Measurements from ENCODE around the gene CDK5RAP3. TPM values are rescaled to one million over a fixed set of nuclear protein-coding genes. Genes with fewer than 3 reads are reported as not detected.
A peak's percentile ranks its signal among the peaks of the same experiment; 100 is the strongest.

CDK5RAP3 gene
- total and polyA plus RNA-seq, 2 of the 13 experiments (the other 11 are each of a cell fraction or from before 2014, with no cell fraction given) = 128 to 154 TPM

DNA sequence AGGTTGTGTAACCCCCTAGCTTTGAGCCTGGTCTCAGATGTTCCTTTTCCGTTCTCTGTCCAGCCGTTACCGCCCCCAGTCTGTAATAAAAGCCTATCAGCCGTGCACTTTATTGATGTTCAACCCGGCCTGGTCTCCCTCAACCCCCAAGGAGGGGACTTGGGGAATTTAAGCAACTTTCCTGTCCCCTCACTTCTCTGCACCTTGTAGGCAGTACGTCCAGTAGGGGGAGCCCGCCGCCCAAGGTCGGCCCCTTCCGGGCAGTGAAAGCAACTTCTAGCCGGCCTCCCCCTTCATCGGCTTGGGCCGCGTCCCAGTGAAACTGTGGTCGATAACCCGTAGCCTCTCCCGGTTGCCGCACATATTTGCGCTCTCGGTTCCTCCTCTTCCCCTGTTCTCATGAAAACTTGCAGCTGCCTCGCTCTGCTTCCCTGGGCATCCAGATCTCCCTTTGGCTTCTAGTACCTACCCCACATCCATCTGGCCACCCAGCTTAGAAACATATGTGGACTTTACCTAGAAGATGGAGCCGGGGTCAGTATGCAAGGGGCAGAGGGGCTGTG, 21.6 kb upstream of the CDK5RAP3 start (continued):
- peak; percentile 49 for TF ChIP-seq TBL1XR1 (IDR thresholded peaks at IDR 0.05; ENCODE audit: borderline replicate concordance, low read length, partially characterized antibody)
- no peak for TF ChIP-seq ATM (IDR thresholded peaks at IDR 0.05; ENCODE audit: borderline replicate concordance)
- peak in 1 of 2 experiments; percentile 37; a peak in 1 of 4 replicates for TF ChIP-seq EP300 (IDR thresholded peaks at IDR 0.05; ENCODE audit: low read depth in 2 of 2, low read length in 2 of 2)
- no peak for TF ChIP-seq EP300 (CRISPR knock-in tag; IDR thresholded peaks at IDR 0.05; ENCODE audit: borderline replicate concordance)
- TF ChIP-seq TOE1 (CRISPR knock-in tag; IDR thresholded peaks at IDR 0.05) = no peak
- TF ChIP-seq ZNF207 (IDR thresholded peaks at IDR 0.05; ENCODE audit: borderline replicate concordance) = no peak
- TF ChIP-seq SRF (IDR thresholded peaks at IDR 0.05; ENCODE audit: low read depth, low read length) = 0 out of 2 replicates have a peak, but pooled peaks have one; percentile 9
- TF ChIP-seq, protein P1, sequence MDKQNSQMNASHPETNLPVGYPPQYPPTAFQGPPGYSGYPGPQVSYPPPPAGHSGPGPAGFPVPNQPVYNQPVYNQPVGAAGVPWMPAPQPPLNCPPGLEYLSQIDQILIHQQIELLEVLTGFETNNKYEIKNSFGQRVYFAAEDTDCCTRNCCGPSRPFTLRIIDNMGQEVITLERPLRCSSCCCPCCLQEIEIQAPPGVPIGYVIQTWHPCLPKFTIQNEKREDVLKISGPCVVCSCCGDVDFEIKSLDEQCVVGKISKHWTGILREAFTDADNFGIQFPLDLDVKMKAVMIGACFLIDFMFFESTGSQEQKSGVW (CRISPR knock-in tag; IDR thresholded peaks at IDR 0.05; ENCODE audit: borderline replicate concordance) = no peak
- TF ChIP-seq, protein P2, sequence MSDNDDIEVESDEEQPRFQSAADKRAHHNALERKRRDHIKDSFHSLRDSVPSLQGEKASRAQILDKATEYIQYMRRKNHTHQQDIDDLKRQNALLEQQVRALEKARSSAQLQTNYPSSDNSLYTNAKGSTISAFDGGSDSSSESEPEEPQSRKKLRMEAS (IDR thresholded peaks at IDR 0.05) = no peak
- no peak for TF ChIP-seq RAD51 (IDR thresholded peaks at IDR 0.05; ENCODE audit: borderline replicate concordance)
- TF ChIP-seq, protein P3, sequence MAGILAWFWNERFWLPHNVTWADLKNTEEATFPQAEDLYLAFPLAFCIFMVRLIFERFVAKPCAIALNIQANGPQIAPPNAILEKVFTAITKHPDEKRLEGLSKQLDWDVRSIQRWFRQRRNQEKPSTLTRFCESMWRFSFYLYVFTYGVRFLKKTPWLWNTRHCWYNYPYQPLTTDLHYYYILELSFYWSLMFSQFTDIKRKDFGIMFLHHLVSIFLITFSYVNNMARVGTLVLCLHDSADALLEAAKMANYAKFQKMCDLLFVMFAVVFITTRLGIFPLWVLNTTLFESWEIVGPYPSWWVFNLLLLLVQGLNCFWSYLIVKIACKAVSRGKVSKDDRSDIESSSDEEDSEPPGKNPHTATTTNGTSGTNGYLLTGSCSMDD (CRISPR knock-in tag; IDR thresholded peaks at IDR 0.05) = no peak
- TF ChIP-seq, protein P4, sequence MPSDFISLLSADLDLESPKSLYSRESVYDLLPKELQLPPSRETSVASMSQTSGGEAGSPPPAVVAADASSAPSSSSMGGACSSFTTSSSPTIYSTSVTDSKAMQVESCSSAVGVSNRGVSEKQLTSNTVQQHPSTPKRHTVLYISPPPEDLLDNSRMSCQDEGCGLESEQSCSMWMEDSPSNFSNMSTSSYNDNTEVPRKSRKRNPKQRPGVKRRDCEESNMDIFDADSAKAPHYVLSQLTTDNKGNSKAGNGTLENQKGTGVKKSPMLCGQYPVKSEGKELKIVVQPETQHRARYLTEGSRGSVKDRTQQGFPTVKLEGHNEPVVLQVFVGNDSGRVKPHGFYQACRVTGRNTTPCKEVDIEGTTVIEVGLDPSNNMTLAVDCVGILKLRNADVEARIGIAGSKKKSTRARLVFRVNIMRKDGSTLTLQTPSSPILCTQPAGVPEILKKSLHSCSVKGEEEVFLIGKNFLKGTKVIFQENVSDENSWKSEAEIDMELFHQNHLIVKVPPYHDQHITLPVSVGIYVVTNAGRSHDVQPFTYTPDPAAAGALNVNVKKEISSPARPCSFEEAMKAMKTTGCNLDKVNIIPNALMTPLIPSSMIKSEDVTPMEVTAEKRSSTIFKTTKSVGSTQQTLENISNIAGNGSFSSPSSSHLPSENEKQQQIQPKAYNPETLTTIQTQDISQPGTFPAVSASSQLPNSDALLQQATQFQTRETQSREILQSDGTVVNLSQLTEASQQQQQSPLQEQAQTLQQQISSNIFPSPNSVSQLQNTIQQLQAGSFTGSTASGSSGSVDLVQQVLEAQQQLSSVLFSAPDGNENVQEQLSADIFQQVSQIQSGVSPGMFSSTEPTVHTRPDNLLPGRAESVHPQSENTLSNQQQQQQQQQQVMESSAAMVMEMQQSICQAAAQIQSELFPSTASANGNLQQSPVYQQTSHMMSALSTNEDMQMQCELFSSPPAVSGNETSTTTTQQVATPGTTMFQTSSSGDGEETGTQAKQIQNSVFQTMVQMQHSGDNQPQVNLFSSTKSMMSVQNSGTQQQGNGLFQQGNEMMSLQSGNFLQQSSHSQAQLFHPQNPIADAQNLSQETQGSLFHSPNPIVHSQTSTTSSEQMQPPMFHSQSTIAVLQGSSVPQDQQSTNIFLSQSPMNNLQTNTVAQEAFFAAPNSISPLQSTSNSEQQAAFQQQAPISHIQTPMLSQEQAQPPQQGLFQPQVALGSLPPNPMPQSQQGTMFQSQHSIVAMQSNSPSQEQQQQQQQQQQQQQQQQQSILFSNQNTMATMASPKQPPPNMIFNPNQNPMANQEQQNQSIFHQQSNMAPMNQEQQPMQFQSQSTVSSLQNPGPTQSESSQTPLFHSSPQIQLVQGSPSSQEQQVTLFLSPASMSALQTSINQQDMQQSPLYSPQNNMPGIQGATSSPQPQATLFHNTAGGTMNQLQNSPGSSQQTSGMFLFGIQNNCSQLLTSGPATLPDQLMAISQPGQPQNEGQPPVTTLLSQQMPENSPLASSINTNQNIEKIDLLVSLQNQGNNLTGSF (CRISPR knock-in tag; IDR thresholded peaks at IDR 0.05) = no peak
- TF ChIP-seq CEBPB (IDR thresholded peaks at IDR 0.05; ENCODE audit: borderline replicate concordance, low read depth, low read length) = peak; percentile 29; the same call in 1 of the 2 replicates
- TF ChIP-seq, protein P5, sequence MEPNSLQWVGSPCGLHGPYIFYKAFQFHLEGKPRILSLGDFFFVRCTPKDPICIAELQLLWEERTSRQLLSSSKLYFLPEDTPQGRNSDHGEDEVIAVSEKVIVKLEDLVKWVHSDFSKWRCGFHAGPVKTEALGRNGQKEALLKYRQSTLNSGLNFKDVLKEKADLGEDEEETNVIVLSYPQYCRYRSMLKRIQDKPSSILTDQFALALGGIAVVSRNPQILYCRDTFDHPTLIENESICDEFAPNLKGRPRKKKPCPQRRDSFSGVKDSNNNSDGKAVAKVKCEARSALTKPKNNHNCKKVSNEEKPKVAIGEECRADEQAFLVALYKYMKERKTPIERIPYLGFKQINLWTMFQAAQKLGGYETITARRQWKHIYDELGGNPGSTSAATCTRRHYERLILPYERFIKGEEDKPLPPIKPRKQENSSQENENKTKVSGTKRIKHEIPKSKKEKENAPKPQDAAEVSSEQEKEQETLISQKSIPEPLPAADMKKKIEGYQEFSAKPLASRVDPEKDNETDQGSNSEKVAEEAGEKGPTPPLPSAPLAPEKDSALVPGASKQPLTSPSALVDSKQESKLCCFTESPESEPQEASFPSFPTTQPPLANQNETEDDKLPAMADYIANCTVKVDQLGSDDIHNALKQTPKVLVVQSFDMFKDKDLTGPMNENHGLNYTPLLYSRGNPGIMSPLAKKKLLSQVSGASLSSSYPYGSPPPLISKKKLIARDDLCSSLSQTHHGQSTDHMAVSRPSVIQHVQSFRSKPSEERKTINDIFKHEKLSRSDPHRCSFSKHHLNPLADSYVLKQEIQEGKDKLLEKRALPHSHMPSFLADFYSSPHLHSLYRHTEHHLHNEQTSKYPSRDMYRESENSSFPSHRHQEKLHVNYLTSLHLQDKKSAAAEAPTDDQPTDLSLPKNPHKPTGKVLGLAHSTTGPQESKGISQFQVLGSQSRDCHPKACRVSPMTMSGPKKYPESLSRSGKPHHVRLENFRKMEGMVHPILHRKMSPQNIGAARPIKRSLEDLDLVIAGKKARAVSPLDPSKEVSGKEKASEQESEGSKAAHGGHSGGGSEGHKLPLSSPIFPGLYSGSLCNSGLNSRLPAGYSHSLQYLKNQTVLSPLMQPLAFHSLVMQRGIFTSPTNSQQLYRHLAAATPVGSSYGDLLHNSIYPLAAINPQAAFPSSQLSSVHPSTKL (CRISPR knock-in tag; IDR thresholded peaks at IDR 0.05) = peak; percentile 45; the same call in 1 of the 2 replicates
- TF ChIP-seq ZNF180 (CRISPR knock-in tag; IDR thresholded peaks at IDR 0.05; ENCODE audit: borderline replicate concordance, low read depth) = no peak
- peak; percentile 97 for TF ChIP-seq ZNF605 (CRISPR knock-in tag; IDR thresholded peaks at IDR 0.05)
- TF ChIP-seq YEATS4 (CRISPR knock-in tag; IDR thresholded peaks at IDR 0.05; ENCODE audit: borderline replicate concordance) = no peak
- no peak for TF ChIP-seq ZNF839 (CRISPR knock-in tag; IDR thresholded peaks at IDR 0.05; ENCODE audit: borderline replicate concordance)
- no peak for TF ChIP-seq BHLHE40 (IDR thresholded peaks at IDR 0.05; ENCODE audit: low read length)
